Fibroblast of villous mesenchyme (primary cell): ENCODE data around the gene EGR4. TPM values are rescaled to one million over a fixed set of nuclear protein-coding genes. Genes with fewer than 3 reads are reported as not detected.
A peak's percentile ranks its signal among the peaks of the same experiment; 100 is the strongest.

Experiments
- DNase-seq: peaks from one replicate; pipeline ENCODE4 v3.0.0-alpha.2; 2010; ENCODE audit warnings: low read depth
- H3K4me3 ChIP-seq: 2 replicates; pipeline ENCODE4 v1.5.1; 2011; ENCODE audit warnings: low read depth, mild to moderate bottlenecking, low read length
- CTCF ChIP-seq: IDR thresholded peaks from 2 replicates; pipeline ENCODE4 v1.5.1; 2012; ENCODE audit warnings: low read depth, mild to moderate bottlenecking, low read length; ENCODE audit not compliant: insufficient read depth
- total RNA-seq: library from RNA; depleted of rRNA; stranded (reverse); fragments of >200 nt; gene quantifications from 2 replicates; pipeline ENCODE4 v1.2.3, GENCODE V29; 2012

EGR4 gene
- total RNA-seq, 1 donor, result not detected

DNA sequence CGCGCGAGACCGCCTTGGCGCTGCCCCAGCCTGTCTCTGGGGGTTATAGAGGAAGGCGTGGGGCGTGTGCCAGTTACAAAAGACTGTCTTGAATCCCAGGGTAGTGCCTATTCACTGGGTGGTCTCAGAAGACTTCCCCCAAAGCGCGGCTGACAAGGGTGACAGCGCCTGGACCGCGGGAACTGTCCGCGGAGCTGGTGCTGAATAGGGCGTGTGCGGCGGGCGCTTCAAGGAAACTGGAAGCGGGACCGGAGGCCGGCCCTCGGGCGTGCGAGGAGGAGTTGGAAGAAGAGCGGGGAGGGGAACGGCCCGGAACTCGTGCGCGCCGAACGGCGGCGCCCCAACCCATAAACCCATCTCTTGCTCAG is 2.3 kb downstream of the EGR4 start:
- H3K4me3 ChIP-seq, result peak overlapping the region; percentile 20
- no peak for TF ChIP-seq CTCF
- DNase-seq, result peak; percentile 56

GRCh38 chr2:73290049-73290839 is 3.1 kb downstream of the EGR4 start:
- DNase-seq, result peak; percentile 39
- H3K4me3 ChIP-seq, result no peak overlapping the region
- TF ChIP-seq CTCF, result peak; percentile 72

DNA sequence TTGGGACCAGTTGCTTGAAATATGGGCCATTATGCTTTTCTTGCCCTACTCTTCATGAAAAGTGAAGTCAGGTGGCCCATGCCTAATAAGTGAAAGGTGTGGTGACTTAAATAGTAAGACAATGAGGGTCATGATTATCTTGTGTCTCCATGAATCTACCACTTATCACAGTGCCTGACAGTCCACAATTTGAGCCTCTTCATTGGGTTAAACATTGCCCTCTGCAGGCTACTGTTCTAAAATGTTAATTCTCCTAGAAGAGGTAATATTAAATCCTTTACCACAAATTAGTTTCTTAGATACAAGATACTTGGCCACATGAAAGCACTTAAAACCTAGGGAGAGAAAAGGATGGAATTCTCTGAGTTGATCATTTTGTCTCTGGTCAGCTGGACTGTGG is 4.0 kb downstream of the EGR4 start:
- DNase-seq, result no peak
- no peak overlapping the region for H3K4me3 ChIP-seq
- TF ChIP-seq CTCF, result no peak

DNA sequence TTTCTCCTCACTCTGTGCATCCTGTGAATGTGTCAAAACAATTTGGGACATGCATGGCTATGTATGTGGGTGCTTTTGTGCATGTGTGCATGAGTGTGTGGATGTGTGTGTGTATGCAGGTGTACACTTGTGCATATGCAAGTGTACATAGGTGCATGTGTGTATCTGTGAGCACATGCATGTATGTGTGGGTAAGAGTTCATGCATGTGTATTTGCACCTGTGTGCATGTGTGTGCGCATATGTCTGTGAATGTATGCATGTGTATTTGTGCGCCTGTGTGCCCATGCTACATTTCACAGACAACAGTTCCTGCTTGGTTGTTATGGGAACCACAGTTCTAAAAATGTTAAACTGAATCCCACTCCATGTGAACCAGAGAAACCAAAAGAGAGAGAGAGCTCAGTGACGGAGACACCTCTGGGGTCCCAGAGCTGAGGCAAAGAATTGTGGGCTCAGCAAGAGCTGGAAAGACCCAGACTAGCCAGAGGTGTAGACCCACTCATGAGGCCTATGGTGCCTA is 7.2 kb downstream of the EGR4 start:
- no peak for DNase-seq

GRCh38 chr2:73285159-73285739 is 8.1 kb downstream of the EGR4 start:
- DNase-seq, result no peak
- H3K4me3 ChIP-seq, result no peak overlapping the region
- TF ChIP-seq CTCF, result no peak

More for the DNA sequence above, 7.2 kb downstream of the EGR4 start:
- no peak overlapping the region for H3K4me3 ChIP-seq
- TF ChIP-seq CTCF, result no peak

GRCh38 chr2:73284296-73285158 is 8.8 kb downstream of the EGR4 start, which contains the start of gene FBXO41:
Gene FBXO41, minus strand, starts transcription at chr2:73284478. Its CDS starts 14,848 bp downstream, at chr2:73269630.
- no peak for TF ChIP-seq CTCF
- peak within 1 kb of the TSS; percentile 68 for H3K4me3 ChIP-seq
- peak; percentile 18 for DNase-seq
